Vagina (tissue), 2 donors: ENCODE measurements around the gene DGKH. TPM values are rescaled to one million over a fixed set of nuclear protein-coding genes. Genes with fewer than 3 reads are reported as not detected.
A peak's percentile ranks its signal among the peaks of the same experiment; 100 is the strongest.

Experiments used
- DNase-seq, 2 donors: peaks; one replicate each; pipeline ENCODE4 v3.0.0-alpha.2; 2017; ENCODE audit errors: extremely low spot score in 2 of 2
- H3K27ac ChIP-seq: fragments of 200-600 bp; sonication (generic); one replicate; pipeline ENCODE4 v1.5.1; 2019
- H3K27me3 ChIP-seq: fragments of 200-600 bp; sonication (generic); one replicate; pipeline ENCODE4 v1.5.1; 2019
- H3K36me3 ChIP-seq, 2 donors: fragments of 200-600 bp; sonication (generic); one replicate each; pipeline ENCODE4 v1.5.1; 2017 to 2019
- H3K4me1 ChIP-seq: fragments of 200-600 bp; sonication (generic); one replicate; pipeline ENCODE4 v1.5.1; 2019
- H3K4me3 ChIP-seq, 2 donors: fragments of 200-600 bp; sonication (generic); 1 replicate in 1 of 2; 2 replicates in 1 of 2; pipeline ENCODE4 v1.5.1; 2016 to 2019
- H3K9me3 ChIP-seq: fragments of 200-600 bp; sonication (generic); one replicate; pipeline ENCODE4 v1.5.1; 2019
- POLR2A ChIP-seq, 2 donors: fragments of 450-650 bp; IDR thresholded peaks; one replicate each; pipeline ENCODE4 v1.6.1; 2017; ENCODE audit warnings: antibody characterized with exemption in 2 of 2, mild to moderate bottlenecking in 2 of 2, moderate library complexity in 2 of 2
- POLR2AphosphoS5 ChIP-seq, 2 donors: sonication (generic); formaldehyde crosslinking; IDR thresholded peaks; one replicate each; pipeline ENCODE4 v1.9.0; 2017; ENCODE audit warnings: antibody characterized with exemption in 2 of 2, mild to moderate bottlenecking in 2 of 2, low read depth in 1 of 2; ENCODE audit not compliant: insufficient read depth in 1 of 2
- intact Hi-C: fragments of 100-400 bp; cut with DNase I; formaldehyde crosslinking; loops from one replicate; pipeline ENCODE4 v1.15.1; 2023
- total RNA-seq: library from RNA; depleted of rRNA; stranded (reverse); fragments of >200 nt; gene quantifications from one replicate; pipeline ENCODE4 v1.2.3, GENCODE V29; 2016
- TF ChIP-seq, protein P1 (sequence below), 3 experiments: fragments of 450-650 bp in 2 of 3; fragments of 200-600 bp in 1 of 3; sonication (generic) in 1 of 3; IDR thresholded peaks; one replicate each; pipeline ENCODE4 v1.5.1; 2017 to 2019; ENCODE audit warnings: antibody characterized with exemption in 3 of 3, mild to moderate bottlenecking in 2 of 3, moderate library complexity in 2 of 3

Gene DGKH
- total RNA-seq, 1 donor from 2014 or later: 29.7 TPM

DNA sequence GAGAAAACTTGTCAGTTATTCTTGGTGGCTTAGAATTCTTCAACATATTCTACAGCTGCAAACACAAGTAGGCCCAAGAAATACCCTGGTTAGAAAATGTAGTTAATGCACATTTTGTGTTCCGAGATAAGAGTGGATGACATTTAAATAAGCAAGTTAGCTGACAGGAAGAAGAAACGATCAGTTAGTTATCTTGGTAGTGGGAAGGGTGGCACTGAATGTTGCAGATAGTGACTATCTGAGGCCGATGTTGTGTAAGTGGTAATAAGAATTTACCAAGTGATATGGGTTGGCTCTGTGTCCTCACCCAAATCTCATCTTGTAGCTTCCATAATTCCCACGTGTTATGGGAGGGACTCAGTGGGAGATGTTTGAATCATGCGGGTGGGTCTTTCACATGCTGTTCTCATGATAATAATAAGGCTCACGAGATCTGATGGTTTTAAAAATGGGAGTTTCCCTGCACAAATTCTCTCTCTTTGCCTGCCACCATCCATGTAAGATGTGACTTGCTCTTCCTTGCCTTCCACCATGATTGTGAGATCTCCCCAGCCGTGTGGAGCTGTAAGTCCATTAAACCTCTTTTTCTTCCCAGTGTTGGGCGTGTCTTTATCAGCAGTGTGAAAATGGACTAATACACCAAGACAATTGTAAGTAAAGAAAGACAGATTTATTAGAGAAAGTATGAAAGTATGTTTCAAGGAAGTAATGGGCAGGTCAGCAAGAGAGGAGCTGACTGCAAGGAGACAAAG lies 212.6 kb downstream of the DGKH start:
- Histone ChIP-seq H3K27me3 (no peaks in the 10 kb centered on the region), H3K27ac (no peak overlapping the region), H3K9me3 (no peaks in the 10 kb centered on the region), H3K4me3 (no peak overlapping the region), H3K4me1 (no peaks in the 10 kb centered on the region), H3K36me3 (no peaks in the 10 kb centered on the region)
- TF ChIP-seq, protein P1, sequence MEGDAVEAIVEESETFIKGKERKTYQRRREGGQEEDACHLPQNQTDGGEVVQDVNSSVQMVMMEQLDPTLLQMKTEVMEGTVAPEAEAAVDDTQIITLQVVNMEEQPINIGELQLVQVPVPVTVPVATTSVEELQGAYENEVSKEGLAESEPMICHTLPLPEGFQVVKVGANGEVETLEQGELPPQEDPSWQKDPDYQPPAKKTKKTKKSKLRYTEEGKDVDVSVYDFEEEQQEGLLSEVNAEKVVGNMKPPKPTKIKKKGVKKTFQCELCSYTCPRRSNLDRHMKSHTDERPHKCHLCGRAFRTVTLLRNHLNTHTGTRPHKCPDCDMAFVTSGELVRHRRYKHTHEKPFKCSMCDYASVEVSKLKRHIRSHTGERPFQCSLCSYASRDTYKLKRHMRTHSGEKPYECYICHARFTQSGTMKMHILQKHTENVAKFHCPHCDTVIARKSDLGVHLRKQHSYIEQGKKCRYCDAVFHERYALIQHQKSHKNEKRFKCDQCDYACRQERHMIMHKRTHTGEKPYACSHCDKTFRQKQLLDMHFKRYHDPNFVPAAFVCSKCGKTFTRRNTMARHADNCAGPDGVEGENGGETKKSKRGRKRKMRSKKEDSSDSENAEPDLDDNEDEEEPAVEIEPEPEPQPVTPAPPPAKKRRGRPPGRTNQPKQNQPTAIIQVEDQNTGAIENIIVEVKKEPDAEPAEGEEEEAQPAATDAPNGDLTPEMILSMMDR (IDR thresholded peaks at IDR 0.05): no peak
- no peak for TF ChIP-seq POLR2AphosphoS5 (IDR thresholded peaks at IDR 0.05; ENCODE audit: insufficient read depth in 1 of 2, low read depth in 1 of 2)
- DNase-seq: no peak
- intact Hi-C loops: no loop called here

DNA sequence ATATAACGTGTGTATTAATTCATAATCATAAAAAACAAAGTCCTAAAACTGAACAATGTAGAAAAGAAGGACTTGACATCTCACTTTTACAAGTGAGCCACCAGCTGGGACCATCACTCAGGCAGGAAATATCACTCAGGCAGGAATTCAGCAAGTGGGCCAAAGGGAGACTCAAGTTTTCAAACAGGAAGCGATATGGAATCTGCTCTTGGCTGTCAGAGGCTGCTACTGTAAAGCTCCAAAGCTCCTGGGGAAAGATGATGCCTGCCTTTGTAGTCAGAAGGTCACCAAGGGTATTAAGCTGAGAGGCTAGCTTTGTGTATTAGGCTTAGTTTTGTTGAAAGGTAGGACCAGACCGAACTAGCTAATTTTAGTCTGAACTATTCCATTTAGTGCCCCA lies 218.0 kb downstream of the DGKH start:
- Histone ChIP-seq H3K4me1 (no peaks in the 10 kb centered on the region), H3K27me3 (no peaks in the 10 kb centered on the region), H3K9me3 (no peaks in the 10 kb centered on the region), H3K36me3 (no peaks in the 10 kb centered on the region), H3K27ac (no peak overlapping the region), H3K4me3 (no peak overlapping the region)
- no peak for DNase-seq
- TF ChIP-seq POLR2A (IDR thresholded peaks at IDR 0.05) (no peak), POLR2AphosphoS5 (IDR thresholded peaks at IDR 0.05; ENCODE audit: insufficient read depth in 1 of 2, low read depth in 1 of 2) (no peak)
- TF ChIP-seq, protein P1 (IDR thresholded peaks at IDR 0.05): no peak
- intact Hi-C loops: no loop called here

DNA sequence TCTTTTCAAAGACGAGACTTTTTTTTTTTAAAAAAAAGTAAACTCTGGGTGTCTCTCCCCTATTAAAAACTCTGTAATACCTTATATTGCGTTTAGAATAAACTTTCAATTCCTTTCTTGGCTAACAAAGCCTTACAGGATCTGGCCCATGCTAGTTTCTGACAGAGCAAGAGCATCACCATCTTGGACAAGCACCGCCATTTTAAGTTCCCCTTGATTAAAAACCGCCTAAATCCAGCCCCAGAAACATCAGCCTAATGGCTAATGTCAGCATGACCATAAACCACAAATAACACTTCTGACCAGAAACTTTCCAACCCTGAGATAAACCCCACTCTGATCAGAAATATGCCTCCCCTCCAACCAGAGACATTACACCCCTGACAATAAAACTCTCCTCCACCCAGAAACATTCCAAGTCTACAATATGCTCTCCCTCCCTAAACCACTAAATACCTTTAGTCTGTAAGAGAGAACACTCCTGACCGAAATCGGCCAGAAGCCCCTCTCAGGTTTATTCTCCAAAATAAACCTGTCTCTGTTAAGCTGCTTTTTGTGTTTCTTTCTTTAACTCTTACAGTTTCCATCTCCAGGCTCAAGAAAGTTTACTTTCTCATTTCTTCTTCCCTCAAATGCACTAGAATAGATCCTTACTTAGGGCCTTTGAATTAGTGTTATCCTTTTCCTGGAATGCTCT lies 221.9 kb downstream of the DGKH start:
- DNase-seq: no peak
- Histone ChIP-seq H3K27ac (no peak overlapping the region), H3K36me3 (no peaks in the 10 kb centered on the region), H3K4me3 (no peak overlapping the region), H3K9me3 (no peaks in the 10 kb centered on the region), H3K4me1 (peaks cover 22% of the 10 kb centered on the region), H3K27me3 (no peaks in the 10 kb centered on the region)
- intact Hi-C loops: no loop called here
- TF ChIP-seq, protein P1 (IDR thresholded peaks at IDR 0.05): no peak
- TF ChIP-seq POLR2AphosphoS5 (IDR thresholded peaks at IDR 0.05; ENCODE audit: insufficient read depth in 1 of 2, low read depth in 1 of 2) (no peak), POLR2A (IDR thresholded peaks at IDR 0.05) (no peak)

DNA sequence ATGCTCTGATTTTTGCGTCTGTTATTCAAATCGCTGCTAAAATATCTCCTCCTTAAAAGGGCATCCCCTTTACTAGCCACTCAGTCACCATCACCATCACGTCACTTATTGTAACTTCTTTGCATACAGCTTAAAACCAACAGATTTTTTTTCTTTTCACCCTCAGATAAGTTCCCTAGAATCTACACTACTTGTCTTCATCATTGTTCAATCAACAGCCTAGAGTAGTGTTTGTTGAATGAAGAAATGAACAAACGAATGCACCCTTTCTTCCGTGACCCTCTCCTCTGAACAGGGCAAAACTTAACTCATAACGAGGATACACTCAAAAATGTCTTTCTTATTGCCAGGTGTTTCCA lies 222.4 kb downstream of the DGKH start:
- no peaks in the 10 kb centered on the region for H3K36me3 ChIP-seq
- intact Hi-C loops: no loop called here
- H3K27me3 ChIP-seq: no peaks in the 10 kb centered on the region
- no peaks in the 10 kb centered on the region for H3K9me3 ChIP-seq
- DNase-seq: no peak
- peak overlapping the region; percentile 94 for H3K4me3 ChIP-seq
- peak overlapping the region; percentile 94 for H3K27ac ChIP-seq
- H3K4me1 ChIP-seq: peaks cover 22% of the 10 kb centered on the region
- TF ChIP-seq, protein P1 (IDR thresholded peaks at IDR 0.05): no peak
- no peak for TF ChIP-seq POLR2AphosphoS5 (IDR thresholded peaks at IDR 0.05; ENCODE audit: insufficient read depth in 1 of 2, low read depth in 1 of 2)
- TF ChIP-seq POLR2A (IDR thresholded peaks at IDR 0.05): no peak
